HL-60/S4 treated with phorbol 12-myristate 13-acetate at 8.2 ng/mL for 4 days and 3 days (cell line): ENCODE results near the gene E2F6.

Source experiments
- in situ Hi-C: fragments of 300-500 bp; cut with MboI; formaldehyde crosslinking; loops from 2 replicates; pipeline ENCODE4 v1.15.0; 2022; ENCODE audit warnings: low sequenced_read_pairs

E2F6 gene

GRCh38 chr2:11465485-11466306 is at the start of gene E2F6:
TSS of gene E2F6 (minus strand) at chr2:11466161. CDS start at chr2:11465879, 282 bp downstream.
- in situ Hi-C loops: no loop called here

DNA sequence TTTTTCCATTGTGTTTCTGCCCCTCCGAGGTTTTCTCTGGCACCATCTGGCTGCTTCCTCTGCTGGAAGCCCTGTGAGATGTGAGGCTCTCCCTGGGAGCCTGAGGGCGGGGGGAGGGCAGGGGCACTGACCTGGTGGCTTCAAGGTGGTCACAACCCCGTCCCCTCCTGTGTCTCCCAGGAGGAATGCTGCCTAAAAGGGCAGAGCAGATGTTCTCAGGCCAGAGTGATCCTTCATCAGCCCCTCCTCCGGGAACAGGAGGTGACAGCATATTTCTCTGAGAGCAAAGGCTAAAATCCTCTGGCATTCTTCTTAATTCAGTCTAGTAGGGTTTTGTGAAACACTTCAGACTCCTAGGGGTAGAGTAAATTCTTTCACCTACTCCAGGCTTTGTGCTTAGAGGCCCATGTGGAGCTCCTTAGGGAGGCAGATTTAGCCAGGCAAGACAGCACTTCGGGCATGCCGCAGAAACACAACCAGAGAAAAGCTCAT is 49.6 kb upstream of the E2F6 start:
- in situ Hi-C loops: no loop called here

- in situ Hi-C loops: no loop called here
Observed at GRCh38 chr2:11514904-11515303, 48.9 kb upstream of the E2F6 start.

GRCh38 chr2:11514081-11514730 is 48.2 kb upstream of the E2F6 start:
- in situ Hi-C loops: no loop called here

GRCh38 chr2:11513319-11513718 is 47.4 kb upstream of the E2F6 start:
- in situ Hi-C loops: no loop called here

DNA sequence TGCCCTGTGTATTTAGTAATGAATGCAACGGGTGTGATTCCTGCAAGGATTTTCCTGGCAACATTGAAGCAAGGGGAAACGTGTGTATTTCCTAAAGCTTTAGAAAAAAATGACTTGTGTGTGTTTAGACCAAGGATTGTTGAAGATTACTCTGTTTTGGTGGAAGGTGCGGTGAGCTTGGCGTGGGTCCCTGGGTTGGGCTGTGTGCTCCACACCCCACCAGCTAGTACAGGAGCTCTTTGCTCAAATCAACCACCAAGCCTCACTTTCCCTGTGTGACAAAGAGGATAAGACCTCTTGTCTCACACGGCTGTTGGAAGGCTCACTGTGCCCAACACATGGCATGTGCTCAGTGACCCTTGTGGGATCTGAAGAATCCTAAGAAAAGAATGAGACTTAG is 46.5 kb upstream of the E2F6 start:
- in situ Hi-C loops: no loop called here

- in situ Hi-C loops: no loop called here
Observed at GRCh38 chr2:11509657-11510360, 43.8 kb upstream of the E2F6 start.

DNA sequence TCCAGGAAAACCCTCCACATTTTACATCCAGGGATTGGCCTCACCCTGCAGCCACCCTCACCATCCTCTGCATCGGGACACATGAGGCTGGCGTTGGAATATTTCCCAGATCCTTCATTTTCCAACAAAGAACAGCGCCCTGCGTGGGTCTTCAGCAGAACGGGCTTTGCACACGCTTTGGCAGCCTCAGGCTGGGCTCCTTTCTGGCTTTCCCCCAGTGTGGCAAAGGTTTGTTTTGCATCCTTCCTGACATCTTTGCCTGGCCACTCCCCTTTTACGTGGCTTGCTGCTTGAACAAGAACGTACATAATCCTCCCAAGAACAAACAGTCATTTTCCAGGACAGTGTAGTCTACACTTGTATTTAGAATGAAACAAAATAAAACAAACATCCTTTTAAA is 42.3 kb upstream of the E2F6 start:
- in situ Hi-C loops: no loop called here

- in situ Hi-C loops: no loop called here
Observed at GRCh38 chr2:11507517-11507916, 41.6 kb upstream of the E2F6 start.

GRCh38 chr2:11506611-11506969 is 40.6 kb upstream of the E2F6 start:
- in situ Hi-C loops: no loop called here

GRCh38 chr2:11505652-11506610 is 40.0 kb upstream of the E2F6 start:
- in situ Hi-C loops: no loop called here

DNA sequence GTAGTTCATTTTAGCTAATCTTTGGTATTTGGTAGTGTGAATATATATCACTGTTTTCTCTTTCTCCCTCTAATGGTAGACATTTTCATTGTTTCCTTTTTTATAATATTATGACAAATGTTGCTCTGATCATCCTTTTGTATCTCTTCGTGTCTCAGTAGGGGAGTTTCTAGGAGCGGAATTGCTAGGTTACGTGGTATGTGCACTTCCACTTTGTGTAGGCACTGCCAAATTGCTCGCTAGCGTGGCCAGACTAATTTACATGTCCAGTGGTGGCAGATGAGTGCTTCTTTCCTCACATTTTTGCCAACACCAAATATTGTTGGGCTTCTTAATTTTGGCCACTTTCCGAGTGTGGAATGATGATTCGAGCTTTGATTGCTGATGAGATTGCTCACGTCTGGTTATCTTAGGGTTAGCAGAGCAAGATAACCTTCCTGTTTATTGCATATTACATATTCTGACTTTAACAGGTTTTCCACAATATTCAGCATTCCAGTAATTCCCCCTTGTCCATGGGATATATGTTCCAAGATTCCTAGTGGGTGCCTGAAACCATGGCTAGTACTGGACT is 37.5 kb upstream of the E2F6 start:
- in situ Hi-C loops: no loop called here

- in situ Hi-C loops: no loop called here
Observed at GRCh38 chr2:11502740-11503292, 36.9 kb upstream of the E2F6 start.

DNA sequence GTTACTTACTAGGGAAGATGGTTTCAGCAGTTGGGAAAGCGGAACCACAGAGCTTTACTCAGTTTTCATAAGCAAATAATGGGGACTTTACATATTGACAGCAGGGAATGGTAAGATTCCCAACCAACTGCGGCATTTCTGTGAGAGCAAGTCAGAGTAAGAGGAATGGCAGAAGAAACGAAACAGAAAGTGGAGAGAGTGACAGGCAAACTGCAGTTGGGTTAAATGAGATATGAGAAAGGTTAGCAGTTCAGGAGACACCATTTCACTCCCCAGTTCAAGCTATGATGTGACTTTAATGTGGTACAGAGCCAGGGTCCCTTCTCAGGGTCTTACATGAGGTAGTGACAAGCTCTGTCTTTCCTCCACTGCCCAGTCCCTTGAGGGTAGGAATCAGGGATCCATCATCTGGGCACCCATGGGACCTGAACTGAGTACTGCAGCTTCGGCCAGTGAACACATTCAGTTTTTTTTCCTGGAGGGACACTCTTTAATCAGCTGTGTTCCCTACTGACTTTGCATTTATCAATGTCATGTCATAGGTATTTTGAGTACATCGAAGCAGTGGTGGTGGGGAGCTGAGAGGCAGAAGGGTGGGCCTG is 34.8 kb upstream of the E2F6 start:
- in situ Hi-C loops: no loop called here

GRCh38 chr2:11499081-11499743 is 33.3 kb upstream of the E2F6 start:
- in situ Hi-C loops: no loop called here

GRCh38 chr2:11498543-11499034 is 32.6 kb upstream of the E2F6 start:
- in situ Hi-C loops: no loop called here

DNA sequence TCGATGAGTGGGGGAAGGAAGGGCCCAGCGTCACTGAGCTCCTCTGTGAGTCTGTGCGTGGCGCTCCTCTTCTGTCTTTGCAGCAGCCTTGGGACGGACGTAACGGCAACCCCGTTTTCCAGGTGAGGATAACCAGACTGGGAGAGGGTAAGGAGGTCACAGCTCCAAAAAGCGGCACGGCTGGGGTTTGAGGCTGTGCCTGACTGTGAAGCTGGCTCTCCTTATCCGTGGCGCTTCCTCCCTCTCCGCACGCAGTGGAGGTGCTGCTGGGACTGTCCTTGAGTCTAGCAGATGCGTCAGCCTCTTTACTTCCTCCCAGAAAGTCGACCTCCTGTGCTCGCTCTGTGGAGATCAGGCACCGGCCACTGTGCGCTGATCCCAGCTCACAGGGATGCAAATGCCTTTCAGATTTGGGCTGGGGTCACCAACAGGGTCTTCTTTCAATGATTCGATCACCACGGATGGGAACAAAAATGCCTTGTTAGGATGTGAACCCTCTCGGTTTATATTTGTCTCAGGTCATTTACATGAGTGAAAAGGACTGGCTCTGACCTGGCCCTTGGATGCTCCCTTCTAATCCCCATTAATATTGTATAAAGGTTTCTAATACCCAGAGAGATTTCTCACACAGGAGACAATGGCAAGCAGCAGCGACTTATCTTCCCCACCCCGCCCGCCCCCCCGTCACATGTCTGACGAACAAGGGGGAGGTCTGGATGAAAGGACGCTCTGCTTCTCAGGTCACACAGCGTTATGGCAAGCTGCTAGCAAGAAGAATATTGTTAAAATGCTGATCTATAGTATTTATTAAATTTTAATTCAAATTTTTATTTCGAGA is 30.1 kb upstream of the E2F6 start:
- in situ Hi-C loops: no loop called here

GRCh38 chr2:11494310-11494709 is 28.3 kb upstream of the E2F6 start:
- in situ Hi-C loops: no loop called here
